Stomach (tissue), 4 donors: ENCODE measurements around the gene SND1.

Source experiments
- EP300 ChIP-seq: sonication (generic); formaldehyde crosslinking; IDR thresholded peaks from one replicate; pipeline ENCODE4 v1.6.1; 2017; ENCODE audit warnings: antibody characterized with exemption
- POLR2A ChIP-seq, 4 donors: fragments of 450-650 bp; IDR thresholded peaks; one replicate each; pipeline ENCODE4 v1.6.1; 2016; ENCODE audit warnings: antibody characterized with exemption in 4 of 4, control low read depth in 2 of 4, mild to moderate bottlenecking in 1 of 4, moderate library complexity in 1 of 4
- POLR2AphosphoS5 ChIP-seq, 3 donors: sonication (generic); formaldehyde crosslinking; IDR thresholded peaks; one replicate each; pipeline ENCODE4 v1.6.1; 2016; ENCODE audit warnings: antibody characterized with exemption in 3 of 3
- TF ChIP-seq, protein P1 (sequence below), 7 experiments: fragments of 450-650 bp in 4 of 7; fragments of 200-600 bp in 3 of 7; sonication (generic) in 3 of 7; IDR thresholded peaks; one replicate each; pipeline ENCODE4 v1.5.1; 2016 to 2019; ENCODE audit warnings: antibody characterized with exemption in 7 of 7, control low read depth in 2 of 7, mild to moderate bottlenecking in 1 of 7

- TF ChIP-seq, protein P1, sequence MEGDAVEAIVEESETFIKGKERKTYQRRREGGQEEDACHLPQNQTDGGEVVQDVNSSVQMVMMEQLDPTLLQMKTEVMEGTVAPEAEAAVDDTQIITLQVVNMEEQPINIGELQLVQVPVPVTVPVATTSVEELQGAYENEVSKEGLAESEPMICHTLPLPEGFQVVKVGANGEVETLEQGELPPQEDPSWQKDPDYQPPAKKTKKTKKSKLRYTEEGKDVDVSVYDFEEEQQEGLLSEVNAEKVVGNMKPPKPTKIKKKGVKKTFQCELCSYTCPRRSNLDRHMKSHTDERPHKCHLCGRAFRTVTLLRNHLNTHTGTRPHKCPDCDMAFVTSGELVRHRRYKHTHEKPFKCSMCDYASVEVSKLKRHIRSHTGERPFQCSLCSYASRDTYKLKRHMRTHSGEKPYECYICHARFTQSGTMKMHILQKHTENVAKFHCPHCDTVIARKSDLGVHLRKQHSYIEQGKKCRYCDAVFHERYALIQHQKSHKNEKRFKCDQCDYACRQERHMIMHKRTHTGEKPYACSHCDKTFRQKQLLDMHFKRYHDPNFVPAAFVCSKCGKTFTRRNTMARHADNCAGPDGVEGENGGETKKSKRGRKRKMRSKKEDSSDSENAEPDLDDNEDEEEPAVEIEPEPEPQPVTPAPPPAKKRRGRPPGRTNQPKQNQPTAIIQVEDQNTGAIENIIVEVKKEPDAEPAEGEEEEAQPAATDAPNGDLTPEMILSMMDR (IDR thresholded peaks at IDR 0.05), result no peak
- no peak for TF ChIP-seq EP300
- no peak for TF ChIP-seq POLR2AphosphoS5 (IDR thresholded peaks at IDR 0.05)
- TF ChIP-seq POLR2A (IDR thresholded peaks at IDR 0.05), result no peak
These were observed 155.3 kb downstream of the SND1 start for GRCh38 chr7:127807340-127807739.
